HEK293T (cell line): ENCODE results near the gene TEX53.

ENCODE experiments used
- FOXA1 ChIP-seq: fragments of 450-650 bp; IDR thresholded peaks from 2 replicates; pipeline ENCODE4 v1.6.1; 2016; ENCODE audit warnings: mild to moderate bottlenecking
- HDGF ChIP-seq: fragments of 450-650 bp; IDR thresholded peaks from 2 replicates; pipeline ENCODE4 v1.6.1; 2017; ENCODE audit warnings: antibody characterized with exemption, borderline replicate concordance
- L3MBTL2 ChIP-seq: fragments of 450-650 bp; conservative IDR thresholded peaks from 2 replicates; pipeline ENCODE4 v1.6.1; 2016; ENCODE audit warnings: mild to moderate bottlenecking
- SP1 ChIP-seq: fragments of 450-650 bp; IDR thresholded peaks from 2 replicates; pipeline ENCODE4 v1.6.1; 2017
- TF ChIP-seq, protein P1 (sequence below): fragments of 450-650 bp; IDR thresholded peaks from 2 replicates; pipeline ENCODE4 v1.6.1; 2016

DNA sequence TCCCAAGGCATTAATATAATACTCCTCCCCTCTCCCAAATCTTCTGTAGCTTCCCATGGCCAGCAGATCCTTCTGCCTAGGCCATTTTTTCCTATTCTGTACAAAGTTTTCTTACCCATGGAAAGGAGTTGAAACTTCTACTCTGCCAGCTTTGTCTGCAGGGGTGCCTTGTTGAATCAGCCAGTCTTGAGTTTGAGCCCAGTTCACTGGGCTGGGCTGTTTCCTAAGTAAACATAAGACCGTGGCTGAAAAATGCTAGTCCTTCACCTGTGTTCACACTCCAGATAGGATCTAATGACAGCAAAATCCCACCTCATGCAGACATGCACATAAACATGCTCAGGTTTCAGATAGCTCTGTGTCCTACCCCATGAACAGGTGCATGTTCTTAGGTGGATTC is 14.0 kb upstream of the TEX53 start:
- no peak for TF ChIP-seq SP1
- TF ChIP-seq, protein P1, sequence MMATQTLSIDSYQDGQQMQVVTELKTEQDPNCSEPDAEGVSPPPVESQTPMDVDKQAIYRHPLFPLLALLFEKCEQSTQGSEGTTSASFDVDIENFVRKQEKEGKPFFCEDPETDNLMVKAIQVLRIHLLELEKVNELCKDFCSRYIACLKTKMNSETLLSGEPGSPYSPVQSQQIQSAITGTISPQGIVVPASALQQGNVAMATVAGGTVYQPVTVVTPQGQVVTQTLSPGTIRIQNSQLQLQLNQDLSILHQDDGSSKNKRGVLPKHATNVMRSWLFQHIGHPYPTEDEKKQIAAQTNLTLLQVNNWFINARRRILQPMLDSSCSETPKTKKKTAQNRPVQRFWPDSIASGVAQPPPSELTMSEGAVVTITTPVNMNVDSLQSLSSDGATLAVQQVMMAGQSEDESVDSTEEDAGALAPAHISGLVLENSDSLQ: no peak
- TF ChIP-seq L3MBTL2: no peak
- TF ChIP-seq HDGF: no peak
- TF ChIP-seq FOXA1: no peak
